ENCODE measurements around the gene SOX12. TPM values are rescaled to one million over a fixed set of nuclear protein-coding genes. Genes with fewer than 3 reads are reported as not detected.

SOX12 gene
- total and polyA plus RNA-seq, 3 donors from 2014 or later = 13.4 to 23.8 (median 19.2) TPM

GRCh38 chr20:324177-325044 lies 941 bp upstream of the SOX12 start:
- WGBS, 2 donors = 0% methylated on average over 24 to 69 of the region's 69 CpGs
- Histone ChIP-seq H3K27me3 (no peaks in the 10 kb centered on the region), H3K4me1 (peaks cover 29% of the 10 kb centered on the region), H3K9me3 (no peaks in the 10 kb centered on the region), H3K4me3 (peak overlapping the region; percentile 79 to 80), H3K36me3 (ENCODE audit: low read depth, missing control alignments) (no peaks in the 10 kb centered on the region), H3K27ac (peak overlapping the region; percentile 66 to 97)
- no peak for TF ChIP-seq POLR2A (IDR thresholded peaks at IDR 0.05)
- no peak for TF ChIP-seq CTCF (IDR thresholded peaks at IDR 0.05)
- DNase-seq = peak; percentile 92
- intact Hi-C loops (cut with DNase I; ENCODE audit: low total_unique reads) = loop anchor here (10.0 kb wide), 1 partner anchor 50 kb away; no protein-coding TSS in a partner anchor

- H3K27ac ChIP-seq = peak overlapping the region; percentile 86 to 97
- TF ChIP-seq POLR2A (IDR thresholded peaks at IDR 0.05) (no peak), CTCF (IDR thresholded peaks at IDR 0.05) (no peak)
- H3K4me3 ChIP-seq = peak overlapping the region; percentile 79 to 80
- intact Hi-C loops (cut with DNase I; ENCODE audit: low total_unique reads) = loop anchor here (10.0 kb wide), 1 partner anchor 51 kb away; no protein-coding TSS in a partner anchor
- H3K27me3 ChIP-seq = no peaks in the 10 kb centered on the region
- no peaks in the 10 kb centered on the region for H3K36me3 ChIP-seq (ENCODE audit: low read depth, missing control alignments)
- H3K9me3 ChIP-seq = no peaks in the 10 kb centered on the region
- peak; percentile 69 for DNase-seq
- 0% methylated on average over 5 to 43 of the region's 103 CpGs for WGBS, 2 donors
- H3K4me1 ChIP-seq = peaks cover 45% of the 10 kb centered on the region
These were observed 715 bp downstream of the SOX12 start for GRCh38 chr20:325889-326644.

- Histone ChIP-seq H3K4me3 (peak overlapping the region; percentile 79 to 80), H3K36me3 (ENCODE audit: low read depth, missing control alignments) (no peaks in the 10 kb centered on the region), H3K9me3 (no peaks in the 10 kb centered on the region), H3K27ac (peak overlapping the region; percentile 86 to 97), H3K4me1 (peaks cover 45% of the 10 kb centered on the region), H3K27me3 (no peaks in the 10 kb centered on the region)
- no peak for DNase-seq
- WGBS, 2 donors = 2% methylated on average over 21 to 38 of the region's 38 CpGs
- TF ChIP-seq CTCF (IDR thresholded peaks at IDR 0.05) (no peak), POLR2A (IDR thresholded peaks at IDR 0.05) (no peak)
- intact Hi-C loops (cut with DNase I; ENCODE audit: low total_unique reads) = loop anchor here (10.0 kb wide), 1 partner anchor 52 kb away; no protein-coding TSS in a partner anchor
These were observed 1.4 kb downstream of the SOX12 start for GRCh38 chr20:326645-327185.

GRCh38 chr20:327186-328026 lies 2.1 kb downstream of the SOX12 start:
- H3K36me3 ChIP-seq (ENCODE audit: low read depth, missing control alignments) = no peaks in the 10 kb centered on the region
- no peak for TF ChIP-seq CTCF (IDR thresholded peaks at IDR 0.05)
- TF ChIP-seq POLR2A (IDR thresholded peaks at IDR 0.05) = no peak
- H3K27ac ChIP-seq = peak overlapping the region; percentile 86 to 97
- H3K27me3 ChIP-seq = no peaks in the 10 kb centered on the region
- peak overlapping the region; percentile 79 to 80 for H3K4me3 ChIP-seq
- WGBS, 2 donors = 2 to 3% methylated on average over 40 to 45 of the region's 47 CpGs
- no peaks in the 10 kb centered on the region for H3K9me3 ChIP-seq
- H3K4me1 ChIP-seq = peaks cover 45% of the 10 kb centered on the region
- intact Hi-C loops (cut with DNase I; ENCODE audit: low total_unique reads) = loop anchor here (10.0 kb wide), 1 partner anchor 53 kb away; no protein-coding TSS in a partner anchor
- DNase-seq = peak; percentile 88

All from testis (tissue), 3 donors.